Peyer's patch (tissue), 4 donors: ENCODE results near the gene GPR183.

Experiments used
- CTCF ChIP-seq, 6 experiments: fragments of 450-650 bp in 4 of 6; fragments of 200-600 bp in 2 of 6; sonication (generic) in 1 of 6; IDR thresholded peaks; one replicate each; pipeline ENCODE4 v1.5.1; 2017 to 2019; ENCODE audit warnings: antibody characterized with exemption in 6 of 6, mild to moderate bottlenecking in 3 of 6, moderate library complexity in 1 of 6
- POLR2A ChIP-seq, 2 donors: fragments of 450-650 bp; IDR thresholded peaks; one replicate each; pipeline ENCODE4 v1.5.1; 2017; ENCODE audit warnings: antibody characterized with exemption in 2 of 2, mild to moderate bottlenecking in 2 of 2, moderate library complexity in 2 of 2

- TF ChIP-seq POLR2A (IDR thresholded peaks at IDR 0.05): no peak
- no peak for TF ChIP-seq CTCF (IDR thresholded peaks at IDR 0.05)
These were observed 34.1 kb downstream of the GPR183 start for GRCh38 chr13:99273128-99273527.
